Hematopoietic multipotent progenitor cell treated with erythropoietin and hydrocortisone succinate and interleukin-3 and kit ligand, for 17 days (in vitro differentiated cells): ENCODE data around the gene RPL26.
"Not testable (repeated sequence)": the region's sequence is repeated elsewhere in the genome, so short reads cannot be mapped to it uniquely, and the experiment has no call there.

ENCODE experiments used
- DNase-seq: peaks from one replicate; pipeline ENCODE4 v3.0.0-alpha.2; 2015; ENCODE audit warnings: low spot score

RPL26 gene

GRCh38 chr17:8365143-8365542 is 17.9 kb downstream of the RPL26 start:
- DNase-seq: no peak

DNA sequence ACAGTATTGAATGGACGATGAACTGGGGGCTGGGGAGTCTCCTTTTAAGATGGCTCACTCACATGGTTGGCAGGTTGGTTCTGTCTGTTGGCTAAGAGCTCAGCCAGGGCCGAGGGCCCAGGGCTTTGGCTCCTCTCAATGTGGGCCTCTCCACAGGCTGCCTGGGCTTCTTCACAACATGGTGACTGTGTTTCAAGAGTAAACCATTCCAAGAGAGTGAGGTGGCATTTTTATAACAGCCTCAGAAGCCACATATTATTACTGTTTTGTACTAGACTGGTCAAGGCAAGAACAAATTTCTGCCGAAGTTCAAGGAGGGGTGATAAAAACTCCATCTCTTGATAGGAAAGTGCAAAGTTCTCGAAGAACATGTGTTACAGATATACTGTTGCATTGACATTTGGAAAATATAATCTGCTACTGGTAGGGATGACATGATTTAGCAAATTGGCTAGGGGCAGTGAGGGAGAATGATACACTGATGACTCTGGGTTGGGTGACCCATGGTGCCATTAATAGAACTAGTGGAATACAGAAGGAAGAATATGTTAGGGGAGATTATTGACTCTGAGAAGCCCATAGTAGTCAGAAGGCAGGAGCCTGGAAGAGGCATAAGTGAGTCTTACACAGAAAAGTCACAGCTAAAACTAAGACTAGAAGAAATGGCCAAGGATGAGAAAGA is 20.2 kb downstream of the RPL26 start:
- no peak for DNase-seq

GRCh38 chr17:8360751-8361150 is 22.2 kb downstream of the RPL26 start:
- DNase-seq: no peak

- no peak for DNase-seq
These were observed 22.7 kb downstream of the RPL26 start for GRCh38 chr17:8360260-8360659.

GRCh38 chr17:8359769-8360168 is 23.2 kb downstream of the RPL26 start:
- DNase-seq: no peak

GRCh38 chr17:8357910-8358309 is 25.1 kb downstream of the RPL26 start:
- DNase-seq: no peak

GRCh38 chr17:8354236-8354635 is 28.8 kb downstream of the RPL26 start:
- DNase-seq: no peak

GRCh38 chr17:8353736-8354135 is 29.3 kb downstream of the RPL26 start:
- DNase-seq: no peak

GRCh38 chr17:8350339-8350738 is 32.7 kb downstream of the RPL26 start:
- no peak for DNase-seq

GRCh38 chr17:8347001-8347400 is 36.0 kb downstream of the RPL26 start:
- not testable (repeated sequence) for DNase-seq

DNA sequence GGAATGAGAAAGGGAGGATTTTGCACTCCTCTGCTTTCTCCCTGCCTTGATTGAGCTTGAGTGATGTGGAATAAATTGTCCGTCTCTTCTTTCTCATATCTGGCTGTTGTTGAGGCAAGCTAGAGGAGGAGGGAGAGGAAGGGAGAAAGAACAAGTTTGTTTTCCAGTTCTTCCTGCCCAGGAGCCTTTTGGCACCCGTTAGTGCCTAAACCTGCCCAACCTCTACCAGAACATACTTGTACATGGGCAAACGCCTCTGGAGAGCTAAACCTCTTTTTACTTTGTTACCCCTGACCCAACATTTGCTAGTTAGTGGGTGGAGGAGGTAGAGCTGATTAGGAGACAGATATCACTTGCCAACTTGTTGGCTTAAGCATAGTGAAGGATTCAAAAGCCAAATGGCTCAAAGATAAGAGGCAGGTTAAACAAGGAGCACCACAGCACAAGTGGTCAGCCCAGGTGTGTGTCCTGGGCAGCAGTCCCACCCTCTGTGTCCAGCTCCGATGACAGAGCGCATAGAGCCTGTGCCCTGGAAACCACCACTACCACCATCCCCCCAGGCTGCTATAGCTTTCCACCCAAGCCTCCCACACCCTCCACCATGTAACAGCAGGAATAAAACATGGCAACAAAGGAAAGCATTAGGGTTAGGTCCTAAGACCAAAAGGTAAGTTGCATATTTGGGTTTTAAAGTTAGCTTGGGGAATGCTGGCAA is 36.9 kb downstream of the RPL26 start:
- no peak for DNase-seq

DNA sequence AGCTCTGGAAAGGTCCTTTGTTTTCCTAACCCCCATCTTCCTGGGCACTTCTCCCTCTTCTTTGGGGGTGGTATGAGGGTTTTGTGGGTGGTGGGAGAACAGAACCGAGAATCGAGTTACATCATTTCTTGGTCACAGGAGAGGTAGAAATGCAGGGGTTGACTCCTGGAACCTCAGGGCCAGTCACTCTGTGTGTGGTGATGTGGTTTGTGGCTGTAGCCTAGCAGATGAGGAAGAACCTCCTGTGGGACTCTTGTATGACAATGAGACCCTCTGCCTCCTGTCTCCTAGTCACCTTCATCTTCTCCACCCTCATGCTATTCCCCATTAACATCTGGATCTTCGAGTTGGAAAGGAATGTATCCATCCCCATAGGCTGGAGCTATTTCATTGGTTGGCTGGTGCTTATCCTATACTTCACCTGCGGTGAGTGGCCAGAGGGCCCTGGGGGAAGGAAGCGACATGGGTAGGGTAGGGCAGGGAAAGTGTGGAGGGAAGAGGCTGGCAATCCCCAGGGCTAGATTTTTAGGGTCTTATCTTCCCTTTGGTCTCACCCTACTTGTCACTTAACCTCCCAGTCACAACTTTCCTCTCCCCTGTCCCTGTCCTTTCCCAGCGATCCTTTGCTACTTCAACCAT is 37.8 kb downstream of the RPL26 start:
- no peak for DNase-seq

DNA sequence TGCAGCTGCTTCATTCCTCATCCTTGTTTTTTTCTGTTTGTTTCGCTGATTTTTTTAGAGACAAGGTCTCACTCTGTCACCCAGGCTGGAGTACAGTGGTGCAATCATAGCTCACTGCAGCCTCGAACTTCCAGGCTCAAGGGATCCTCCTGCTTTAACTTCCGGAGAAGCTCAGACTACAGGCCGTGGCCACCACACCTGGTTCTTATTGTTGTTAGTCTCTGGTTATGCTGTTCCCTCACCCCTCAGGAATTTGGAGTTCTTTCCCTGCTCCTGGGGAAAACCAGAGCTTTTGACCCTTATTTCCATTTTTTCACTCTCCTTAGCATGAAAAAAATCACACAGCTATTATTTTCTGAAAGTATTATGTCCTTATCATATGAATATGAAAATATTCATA is 41.5 kb downstream of the RPL26 start:
- DNase-seq: no peak

DNA sequence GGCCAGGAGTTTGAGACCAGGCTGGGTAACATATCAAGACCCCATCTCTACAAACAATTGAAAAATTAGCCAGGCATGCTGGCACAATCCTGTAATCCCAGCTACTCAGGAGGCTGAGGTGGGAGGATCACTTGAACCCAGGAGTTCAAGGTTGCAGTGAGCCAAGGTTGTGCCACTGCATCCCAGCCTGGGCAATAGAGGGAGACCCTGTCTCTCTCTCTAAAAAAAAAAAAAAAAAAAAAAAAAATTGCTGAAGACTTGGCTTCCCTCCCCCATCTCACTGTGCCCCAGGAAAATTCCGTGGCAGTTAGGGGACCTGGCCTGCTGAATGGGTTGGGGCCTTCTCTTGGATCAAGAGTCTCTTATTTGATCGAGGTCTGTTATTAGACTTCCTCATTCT is 43.5 kb downstream of the RPL26 start, which contains the start of gene ODF4:
TSS of gene ODF4 (plus strand) at position 301 of the 400 bp plus-strand sequence. CDS start 212 bp downstream, outside the sequence.
- DNase-seq: no peak

- no peak for DNase-seq
These were observed 44.2 kb downstream of the RPL26 start for GRCh38 chr17:8338753-8339140.

- no peak for DNase-seq
These were observed 44.9 kb downstream of the RPL26 start for GRCh38 chr17:8337802-8338752.

DNA sequence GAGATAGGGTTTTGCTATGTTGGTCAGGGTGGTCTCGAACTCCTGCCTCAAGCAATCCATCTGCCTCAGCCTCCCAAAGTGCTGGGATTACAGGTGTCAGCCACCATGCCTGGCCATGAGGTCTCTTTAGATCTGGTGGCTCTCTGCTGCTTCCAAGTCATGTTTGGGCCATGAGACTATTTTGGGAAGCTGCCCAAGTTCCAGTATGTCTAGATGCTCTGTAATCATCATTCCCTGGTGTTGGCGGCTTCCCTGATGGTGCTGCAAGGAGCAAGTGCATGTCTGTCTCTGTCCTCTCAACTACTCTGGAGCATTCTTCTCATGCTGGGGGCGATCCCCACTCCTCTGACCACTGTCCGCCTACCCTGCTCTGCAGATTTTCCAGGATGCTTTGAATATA is 49.7 kb downstream of the RPL26 start:
- no peak for DNase-seq

GRCh38 chr17:8332688-8333087 is 50.3 kb downstream of the RPL26 start:
- DNase-seq: no peak

DNA sequence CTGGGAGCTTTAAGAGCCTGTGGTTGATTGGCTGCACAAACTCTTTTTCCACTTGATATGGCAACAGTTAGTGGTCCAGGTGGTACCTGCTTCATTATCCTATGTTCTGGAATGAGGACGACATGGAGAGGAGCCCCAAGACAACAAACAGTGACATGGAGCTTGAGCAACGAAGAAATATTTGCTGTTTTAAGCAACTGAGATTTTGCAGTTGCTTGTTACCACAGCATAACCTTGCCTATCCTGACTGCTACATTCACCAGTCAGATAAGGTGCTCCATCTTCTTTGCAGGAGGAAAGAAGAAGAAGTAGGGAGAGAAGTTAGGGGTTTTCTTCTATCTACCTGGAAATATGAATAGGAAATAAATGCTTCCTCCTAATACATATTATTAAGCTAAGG is 50.9 kb downstream of the RPL26 start:
- no peak for DNase-seq
